ENCODE data around the gene MYOCD.

The MYOCD gene

GRCh38 chr17:12709063-12709462 is 43.4 kb downstream of the MYOCD start:
- no peak for DNase-seq (ENCODE audit: low read depth in 2 of 2, low spot score in 1 of 2)

- no peak for DNase-seq (ENCODE audit: low read depth in 2 of 2, low spot score in 1 of 2)
Observed at GRCh38 chr17:12712415-12712814, 46.7 kb downstream of the MYOCD start.

- no peak for DNase-seq (ENCODE audit: low read depth in 2 of 2, low spot score in 1 of 2)
Observed at GRCh38 chr17:12712941-12713340, 47.3 kb downstream of the MYOCD start.

- no peak for DNase-seq (ENCODE audit: low read depth in 2 of 2, low spot score in 1 of 2)
Observed at GRCh38 chr17:12719948-12720347, 54.3 kb downstream of the MYOCD start.

- no peak for DNase-seq (ENCODE audit: low read depth in 2 of 2, low spot score in 1 of 2)
Observed at GRCh38 chr17:12721581-12721980, 55.9 kb downstream of the MYOCD start.

- no peak for DNase-seq (ENCODE audit: low read depth in 2 of 2, low spot score in 1 of 2)
Observed at GRCh38 chr17:12722282-12722681, 56.6 kb downstream of the MYOCD start.

- no peak for DNase-seq (ENCODE audit: low read depth in 2 of 2, low spot score in 1 of 2)
Observed at GRCh38 chr17:12726131-12726530, 60.4 kb downstream of the MYOCD start.

- DNase-seq (ENCODE audit: low read depth in 2 of 2, low spot score in 1 of 2), result no peak
Observed at GRCh38 chr17:12727076-12727760, 61.5 kb downstream of the MYOCD start.

- DNase-seq (ENCODE audit: low read depth in 2 of 2, low spot score in 1 of 2), result no peak
Observed at GRCh38 chr17:12727881-12728280, 62.2 kb downstream of the MYOCD start.

- DNase-seq (ENCODE audit: low read depth in 2 of 2, low spot score in 1 of 2), result no peak
Observed at GRCh38 chr17:12729086-12729485, 63.4 kb downstream of the MYOCD start.

- DNase-seq (ENCODE audit: low read depth in 2 of 2, low spot score in 1 of 2), result no peak
Observed at GRCh38 chr17:12730421-12730820, 64.7 kb downstream of the MYOCD start.

GRCh38 chr17:12730931-12731521 is 65.3 kb downstream of the MYOCD start:
- DNase-seq (ENCODE audit: low read depth in 2 of 2, low spot score in 1 of 2), result no peak

GRCh38 chr17:12731839-12732238 is 66.1 kb downstream of the MYOCD start:
- no peak for DNase-seq (ENCODE audit: low read depth in 2 of 2, low spot score in 1 of 2)

GRCh38 chr17:12732366-12732765 is 66.7 kb downstream of the MYOCD start:
- DNase-seq (ENCODE audit: low read depth in 2 of 2, low spot score in 1 of 2), result no peak

- DNase-seq (ENCODE audit: low read depth in 2 of 2, low spot score in 1 of 2), result no peak
Observed at GRCh38 chr17:12734926-12735325, 69.2 kb downstream of the MYOCD start.

GRCh38 chr17:12735517-12735916 is 69.8 kb downstream of the MYOCD start:
- DNase-seq (ENCODE audit: low read depth in 2 of 2, low spot score in 1 of 2), result no peak

- DNase-seq (ENCODE audit: low read depth in 2 of 2, low spot score in 1 of 2), result no peak
Observed at GRCh38 chr17:12736526-12736925, 70.8 kb downstream of the MYOCD start.

- no peak for DNase-seq (ENCODE audit: low read depth in 2 of 2, low spot score in 1 of 2)
Observed at GRCh38 chr17:12737740-12738469, 72.2 kb downstream of the MYOCD start.

GRCh38 chr17:12738624-12739023 is 72.9 kb downstream of the MYOCD start:
- no peak for DNase-seq (ENCODE audit: low read depth in 2 of 2, low spot score in 1 of 2)

GRCh38 chr17:12739500-12739899 is 73.8 kb downstream of the MYOCD start:
- no peak for DNase-seq (ENCODE audit: low read depth in 2 of 2, low spot score in 1 of 2)

- no peak for DNase-seq (ENCODE audit: low read depth in 2 of 2, low spot score in 1 of 2)
Observed at GRCh38 chr17:12743046-12743445, 77.4 kb downstream of the MYOCD start.

- no peak for DNase-seq (ENCODE audit: low read depth in 2 of 2, low spot score in 1 of 2)
Observed at GRCh38 chr17:12744298-12744697, 78.6 kb downstream of the MYOCD start.
